Hepatocyte (in vitro differentiated cells): ENCODE measurements around the gene C20orf144.

Experiments used
- EZH2phosphoT487 ChIP-seq: fragments of 200-600 bp; sonication (generic); IDR thresholded peaks from one replicate; pipeline ENCODE4 v1.6.1; 2018; ENCODE audit warnings: antibody characterized with exemption, mild to moderate bottlenecking, low read depth, moderate library complexity; ENCODE audit not compliant: unreplicated experiment, severe bottlenecking
- TF ChIP-seq, protein P1 (sequence below): fragments of 200-600 bp; sonication (generic); IDR thresholded peaks from 2 replicates; pipeline ENCODE4 v1.5.1; 2016; ENCODE audit warnings: antibody characterized with exemption, mild to moderate bottlenecking; ENCODE audit not compliant: poor library complexity

DNA sequence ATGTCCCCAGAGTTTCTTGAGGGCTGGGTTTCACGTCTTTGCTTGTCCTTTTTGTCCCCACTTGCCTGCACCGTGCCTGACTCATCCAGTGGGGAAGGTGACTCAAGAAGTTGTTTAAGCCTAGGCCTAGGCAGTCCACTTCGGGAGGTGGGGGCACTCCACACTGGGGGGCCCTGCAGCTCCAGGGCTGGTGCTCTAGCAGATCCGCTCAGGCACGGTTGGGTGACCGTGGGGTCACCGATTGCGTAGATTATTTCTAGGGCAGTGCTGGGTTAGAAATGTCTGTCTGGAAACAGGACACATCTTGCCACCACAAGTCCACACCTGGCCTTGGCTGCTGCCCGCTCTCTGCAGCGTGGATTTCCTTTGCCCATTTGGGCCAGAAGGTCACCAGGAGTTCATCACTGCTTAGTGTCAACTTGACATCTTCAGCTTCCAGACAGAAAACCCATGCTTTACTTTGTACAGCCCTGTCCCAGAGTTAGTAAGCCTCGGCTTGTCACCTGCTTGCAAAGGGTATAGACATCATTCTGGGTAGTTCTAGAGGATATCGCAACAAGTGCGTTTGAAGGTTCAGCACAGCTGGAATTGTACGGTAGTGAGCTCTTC lies 13.6 kb upstream of the C20orf144 start:
- TF ChIP-seq, protein P1, sequence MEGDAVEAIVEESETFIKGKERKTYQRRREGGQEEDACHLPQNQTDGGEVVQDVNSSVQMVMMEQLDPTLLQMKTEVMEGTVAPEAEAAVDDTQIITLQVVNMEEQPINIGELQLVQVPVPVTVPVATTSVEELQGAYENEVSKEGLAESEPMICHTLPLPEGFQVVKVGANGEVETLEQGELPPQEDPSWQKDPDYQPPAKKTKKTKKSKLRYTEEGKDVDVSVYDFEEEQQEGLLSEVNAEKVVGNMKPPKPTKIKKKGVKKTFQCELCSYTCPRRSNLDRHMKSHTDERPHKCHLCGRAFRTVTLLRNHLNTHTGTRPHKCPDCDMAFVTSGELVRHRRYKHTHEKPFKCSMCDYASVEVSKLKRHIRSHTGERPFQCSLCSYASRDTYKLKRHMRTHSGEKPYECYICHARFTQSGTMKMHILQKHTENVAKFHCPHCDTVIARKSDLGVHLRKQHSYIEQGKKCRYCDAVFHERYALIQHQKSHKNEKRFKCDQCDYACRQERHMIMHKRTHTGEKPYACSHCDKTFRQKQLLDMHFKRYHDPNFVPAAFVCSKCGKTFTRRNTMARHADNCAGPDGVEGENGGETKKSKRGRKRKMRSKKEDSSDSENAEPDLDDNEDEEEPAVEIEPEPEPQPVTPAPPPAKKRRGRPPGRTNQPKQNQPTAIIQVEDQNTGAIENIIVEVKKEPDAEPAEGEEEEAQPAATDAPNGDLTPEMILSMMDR, result no peak
- TF ChIP-seq EZH2phosphoT487, result no peak
